Neural crest cell (in vitro differentiated cells): ENCODE measurements around the gene CCDC107. TPM values are rescaled to one million over a fixed set of nuclear protein-coding genes. Genes with fewer than 3 reads are reported as not detected.
A peak's percentile ranks its signal among the peaks of the same experiment; 100 is the strongest.

Experiments used
- DNase-seq: peaks from one replicate; pipeline ENCODE4 v3.0.0; 2021; ENCODE audit warnings: low read depth, mixed read lengths, low spot score
- H3K27ac Mint-ChIP-seq: one replicate; pipeline ENCODE4 v1.8.0; 2021; ENCODE audit warnings: mild to moderate bottlenecking, mixed read lengths; ENCODE audit not compliant: unreplicated experiment
- H3K27me3 Mint-ChIP-seq: 2 replicates; pipeline ENCODE4 v1.8.0; 2021; ENCODE audit warnings: low read depth, mild to moderate bottlenecking, mixed read lengths
- H3K36me3 Mint-ChIP-seq: 2 replicates; pipeline ENCODE4 v1.8.0; 2021; ENCODE audit warnings: low read depth, mild to moderate bottlenecking, mixed read lengths
- H3K4me1 Mint-ChIP-seq: 2 replicates; pipeline ENCODE4 v1.8.0; 2021; ENCODE audit warnings: mixed read lengths
- H3K4me3 Mint-ChIP-seq: one replicate; pipeline ENCODE4 v1.8.0; 2021; ENCODE audit warnings: mild to moderate bottlenecking, mixed read lengths
- H3K9me3 Mint-ChIP-seq: 2 replicates; pipeline ENCODE4 v1.8.0; 2021; ENCODE audit warnings: mixed read lengths
- total RNA-seq: library from RNA; stranded (reverse); gene quantifications from 2 replicates; pipeline ENCODE4 v1.2.1, GENCODE V29; 2021
- TF ChIP-seq, protein P1 (sequence below): fragments of 200-600 bp; sonication (generic); conservative IDR thresholded peaks from 2 replicates; pipeline ENCODE4 v1.5.0; 2021; ENCODE audit warnings: antibody characterized with exemption, mild to moderate bottlenecking

CCDC107 gene
- total RNA-seq, 1 donor from 2014 or later = 15.4 TPM

GRCh38 chr9:35681341-35682002 is 23.4 kb downstream of the CCDC107 start:
- Mint-ChIP-seq H3K4me1 (peaks cover 14% of the 10 kb centered on the region), H3K27me3 (no peaks in the 10 kb centered on the region), H3K27ac (no peak overlapping the region), H3K36me3 (peaks cover 6% of the 10 kb centered on the region), H3K9me3 (no peaks in the 10 kb centered on the region), H3K4me3 (no peak overlapping the region)
- no peak for DNase-seq
- TF ChIP-seq, protein P1, sequence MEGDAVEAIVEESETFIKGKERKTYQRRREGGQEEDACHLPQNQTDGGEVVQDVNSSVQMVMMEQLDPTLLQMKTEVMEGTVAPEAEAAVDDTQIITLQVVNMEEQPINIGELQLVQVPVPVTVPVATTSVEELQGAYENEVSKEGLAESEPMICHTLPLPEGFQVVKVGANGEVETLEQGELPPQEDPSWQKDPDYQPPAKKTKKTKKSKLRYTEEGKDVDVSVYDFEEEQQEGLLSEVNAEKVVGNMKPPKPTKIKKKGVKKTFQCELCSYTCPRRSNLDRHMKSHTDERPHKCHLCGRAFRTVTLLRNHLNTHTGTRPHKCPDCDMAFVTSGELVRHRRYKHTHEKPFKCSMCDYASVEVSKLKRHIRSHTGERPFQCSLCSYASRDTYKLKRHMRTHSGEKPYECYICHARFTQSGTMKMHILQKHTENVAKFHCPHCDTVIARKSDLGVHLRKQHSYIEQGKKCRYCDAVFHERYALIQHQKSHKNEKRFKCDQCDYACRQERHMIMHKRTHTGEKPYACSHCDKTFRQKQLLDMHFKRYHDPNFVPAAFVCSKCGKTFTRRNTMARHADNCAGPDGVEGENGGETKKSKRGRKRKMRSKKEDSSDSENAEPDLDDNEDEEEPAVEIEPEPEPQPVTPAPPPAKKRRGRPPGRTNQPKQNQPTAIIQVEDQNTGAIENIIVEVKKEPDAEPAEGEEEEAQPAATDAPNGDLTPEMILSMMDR = no peak

GRCh38 chr9:35682051-35682450 is 24.0 kb downstream of the CCDC107 start:
- no peak overlapping the region for H3K4me3 Mint-ChIP-seq
- peaks cover 18% of the 10 kb centered on the region for H3K4me1 Mint-ChIP-seq
- DNase-seq = no peak
- TF ChIP-seq, protein P1 = no peak
- H3K36me3 Mint-ChIP-seq = peaks cover 6% of the 10 kb centered on the region
- no peaks in the 10 kb centered on the region for H3K27me3 Mint-ChIP-seq
- no peaks in the 10 kb centered on the region for H3K9me3 Mint-ChIP-seq
- no peak overlapping the region for H3K27ac Mint-ChIP-seq

DNA sequence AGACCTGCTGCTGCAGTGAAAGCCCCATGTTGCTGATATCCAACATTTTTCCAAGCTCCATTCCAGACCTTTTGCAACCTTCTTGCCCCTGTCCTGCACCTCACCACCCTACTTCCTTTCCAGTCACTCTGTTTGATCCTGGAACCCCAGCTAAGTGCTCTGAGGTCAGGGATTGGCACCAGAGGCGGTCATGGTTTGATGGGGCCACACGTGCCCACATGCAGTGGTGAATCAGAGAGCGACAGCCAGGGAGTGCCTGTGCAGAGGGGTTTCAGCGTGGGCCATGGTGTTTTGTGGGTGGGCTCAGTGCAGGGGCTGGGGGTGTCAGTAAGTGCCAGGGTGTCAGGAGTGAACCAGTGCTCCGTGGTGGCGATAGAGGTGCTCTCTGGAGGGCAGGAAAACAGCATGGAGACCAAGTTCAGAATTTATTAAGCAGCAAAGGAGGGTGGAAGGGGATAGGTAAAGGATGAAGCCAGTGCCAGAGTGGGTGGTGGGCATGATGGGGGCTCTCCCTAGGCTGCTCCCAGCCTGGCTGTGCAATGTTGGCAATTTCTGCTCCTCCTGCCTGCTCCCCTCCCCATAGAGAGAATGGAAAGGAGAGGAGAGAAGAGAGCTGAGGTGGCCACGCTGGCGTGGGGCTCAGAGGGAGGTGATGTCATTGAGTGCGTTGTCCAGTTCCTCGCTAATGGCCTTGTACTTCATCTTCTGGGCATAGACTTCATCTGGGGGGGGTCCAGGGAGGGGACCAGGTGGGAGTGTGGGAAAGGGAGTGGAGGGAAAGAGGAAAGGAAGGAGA is 24.6 kb downstream of the CCDC107 start:
- H3K4me3 Mint-ChIP-seq = no peak overlapping the region
- TF ChIP-seq, protein P1 = no peak
- no peak for DNase-seq
- peaks cover 24% of the 10 kb centered on the region for H3K4me1 Mint-ChIP-seq
- peaks cover 9% of the 10 kb centered on the region for H3K36me3 Mint-ChIP-seq
- H3K27ac Mint-ChIP-seq = peak overlapping the region; percentile 67
- no peaks in the 10 kb centered on the region for H3K9me3 Mint-ChIP-seq
- no peaks in the 10 kb centered on the region for H3K27me3 Mint-ChIP-seq

- Mint-ChIP-seq H3K27me3 (no peaks in the 10 kb centered on the region), H3K4me3 (peak overlapping the region; percentile 38), H3K4me1 (peaks cover 28% of the 10 kb centered on the region), H3K9me3 (no peaks in the 10 kb centered on the region), H3K27ac (peak overlapping the region; percentile 67), H3K36me3 (peaks cover 9% of the 10 kb centered on the region)
- DNase-seq = no peak
- TF ChIP-seq, protein P1 = no peak
These were observed 25.2 kb downstream of the CCDC107 start for GRCh38 chr9:35683323-35683722.

DNA sequence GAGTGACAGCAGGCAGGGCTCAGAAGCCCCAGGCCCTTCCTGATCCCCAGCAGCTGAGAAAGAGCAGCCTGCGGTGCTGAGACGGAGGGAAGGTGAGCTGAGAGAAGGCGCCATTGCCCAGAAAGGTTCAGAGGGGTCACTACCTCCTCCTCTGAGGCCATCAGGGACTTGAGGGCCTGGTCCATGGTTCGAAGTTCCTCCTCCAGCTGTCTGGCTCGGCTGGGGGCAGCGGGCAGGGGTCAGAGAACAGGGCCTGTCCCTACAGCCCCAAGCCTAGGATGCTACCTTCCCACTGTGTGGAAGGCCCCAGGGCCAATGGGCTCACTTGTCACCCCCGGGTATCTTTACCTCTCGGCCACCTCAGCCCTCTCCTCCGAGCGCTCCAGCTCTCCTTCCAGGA is 26.8 kb downstream of the CCDC107 start:
- Mint-ChIP-seq H3K9me3 (no peaks in the 10 kb centered on the region), H3K27me3 (no peaks in the 10 kb centered on the region), H3K4me1 (peaks cover 39% of the 10 kb centered on the region), H3K27ac (no peak overlapping the region), H3K4me3 (no peak overlapping the region), H3K36me3 (peaks cover 9% of the 10 kb centered on the region)
- DNase-seq = no peak
- TF ChIP-seq, protein P1 = no peak
